HG02885 (cell line): Measurements from ENCODE around the gene SFTPA1.
"Not testable (repeated sequence)": the region's sequence is repeated elsewhere in the genome, so short reads cannot be mapped to it uniquely, and the experiment has no call there.

Experiments used
- ATAC-seq: cut with Tn5 transposase; IDR thresholded peaks from one replicate; pipeline ENCODE4 v1.9.1; 2021; ENCODE audit warnings: mild to moderate bottlenecking; ENCODE audit not compliant: unreplicated experiment, poor library complexity

The SFTPA1 gene

GRCh38 chr10:79608505-79609375, 2.0 kb upstream of the SFTPA1 start:
- no peak for ATAC-seq

DNA sequence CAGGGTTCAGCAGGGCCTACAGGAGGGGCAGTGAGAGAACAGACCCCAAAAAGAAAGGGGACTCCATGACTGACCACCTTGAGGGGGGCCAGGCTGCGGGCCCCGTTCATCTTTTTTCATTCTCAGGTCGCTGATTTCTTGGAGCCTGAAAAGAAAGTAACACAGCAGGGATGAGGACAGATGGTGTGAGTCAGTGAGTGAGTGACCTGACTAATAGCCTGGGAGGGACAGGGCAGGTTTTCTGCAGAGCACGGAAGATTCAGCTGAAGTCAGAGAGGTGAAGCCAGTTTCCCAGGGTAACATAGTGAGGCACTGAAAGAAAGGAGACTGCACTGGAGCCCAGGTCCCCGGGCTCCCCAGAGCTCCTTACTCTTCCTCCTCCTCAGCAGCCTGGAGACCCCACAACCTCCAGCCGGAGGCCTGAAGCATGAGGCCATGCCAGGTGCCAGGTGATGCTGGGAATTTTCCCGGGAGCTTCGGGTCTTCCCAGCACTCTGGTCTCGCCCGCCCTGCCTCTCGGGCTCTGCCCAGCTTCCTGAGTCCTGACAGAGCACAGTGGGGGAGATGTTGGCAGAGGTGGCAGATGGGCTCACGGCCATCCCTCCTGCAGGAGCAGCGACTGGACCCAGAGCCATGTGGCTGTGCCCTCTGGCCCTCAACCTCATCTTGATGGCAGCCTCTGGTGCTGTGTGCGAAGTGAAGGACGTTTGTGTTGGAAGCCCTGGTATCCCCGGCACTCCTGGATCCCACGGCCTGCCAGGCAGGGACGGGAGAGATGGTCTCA, 646 bp downstream of the SFTPA1 start:
- not testable (repeated sequence) for ATAC-seq

DNA sequence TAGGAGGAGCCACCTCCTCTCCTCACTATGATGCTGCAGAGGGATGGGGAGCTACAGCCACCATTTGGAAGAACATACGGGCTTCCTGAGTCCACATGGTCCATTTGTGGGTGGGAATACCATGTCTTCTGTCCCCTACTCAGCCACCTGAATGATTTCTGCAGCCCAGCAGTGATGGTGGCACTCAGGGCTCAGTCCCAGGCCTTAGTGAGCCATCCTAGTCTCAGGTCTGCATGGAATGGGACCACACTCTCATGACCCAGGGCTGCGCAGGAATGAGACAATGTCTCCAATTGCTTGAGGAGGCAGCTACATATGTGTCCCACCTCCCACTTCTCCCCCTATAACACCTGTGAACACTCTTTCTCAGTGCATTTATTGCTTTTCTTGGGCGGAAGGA, 4.8 kb downstream of the SFTPA1 start:
- ATAC-seq: no peak

DNA sequence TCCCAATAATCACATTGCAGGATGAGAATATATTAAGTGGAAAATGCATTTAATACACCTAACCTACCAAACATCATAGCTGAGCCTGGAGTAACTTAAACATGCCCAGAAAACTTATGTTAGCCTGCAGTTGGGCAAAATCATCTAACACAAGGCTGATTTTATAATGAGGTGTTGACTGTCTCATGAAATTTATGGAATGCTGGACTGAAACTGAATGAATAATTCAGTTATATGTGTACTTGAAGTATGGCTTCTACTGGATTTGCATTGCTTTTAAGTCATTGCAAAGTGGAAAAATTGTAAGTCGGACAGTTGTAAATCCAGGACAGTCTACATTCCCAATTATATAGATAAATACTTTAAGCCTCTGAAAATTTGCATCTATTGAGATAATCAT, 5.4 kb downstream of the SFTPA1 start:
- no peak for ATAC-seq

GRCh38 chr10:79623663-79624062, 12.9 kb downstream of the SFTPA1 start:
- ATAC-seq: not testable (repeated sequence)

DNA sequence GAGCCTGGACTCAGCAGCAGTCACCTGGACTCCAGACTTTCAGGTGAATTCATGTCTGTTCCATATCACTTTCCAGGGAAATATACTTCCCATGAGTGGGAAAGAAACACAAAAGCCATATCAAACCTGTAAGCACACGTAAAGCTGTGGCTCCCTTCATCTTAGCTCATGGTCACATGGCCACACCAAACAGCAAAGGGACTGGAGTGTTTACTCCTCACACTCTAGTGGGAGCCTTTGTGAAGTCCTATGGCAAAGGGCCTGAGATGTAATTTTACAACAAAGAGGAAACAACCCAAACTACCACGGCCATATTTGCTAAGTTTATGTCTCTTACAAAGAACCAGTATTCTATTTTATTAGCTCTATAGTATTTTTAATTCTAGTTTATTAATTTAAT, 16.3 kb downstream of the SFTPA1 start:
- no peak for ATAC-seq

DNA sequence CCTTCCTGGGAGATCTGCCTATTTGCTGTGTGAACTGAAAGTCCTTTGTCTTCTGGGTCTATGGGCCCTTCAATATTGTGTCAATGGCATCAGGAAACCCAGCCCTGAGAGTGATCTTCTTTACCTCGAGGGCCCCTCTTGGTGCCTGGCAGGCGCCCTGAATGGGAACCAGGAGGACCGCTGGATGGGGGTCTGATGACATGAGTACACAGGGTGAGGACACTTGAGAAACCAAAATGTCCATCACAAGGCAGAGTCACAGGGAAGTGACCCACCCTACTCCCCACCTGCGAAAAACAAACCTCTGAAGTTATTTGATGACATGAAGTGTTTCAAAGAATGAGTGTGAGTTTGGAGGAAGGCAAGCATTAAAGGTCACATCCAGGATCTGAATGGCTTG, 17.3 kb downstream of the SFTPA1 start:
- no peak for ATAC-seq

DNA sequence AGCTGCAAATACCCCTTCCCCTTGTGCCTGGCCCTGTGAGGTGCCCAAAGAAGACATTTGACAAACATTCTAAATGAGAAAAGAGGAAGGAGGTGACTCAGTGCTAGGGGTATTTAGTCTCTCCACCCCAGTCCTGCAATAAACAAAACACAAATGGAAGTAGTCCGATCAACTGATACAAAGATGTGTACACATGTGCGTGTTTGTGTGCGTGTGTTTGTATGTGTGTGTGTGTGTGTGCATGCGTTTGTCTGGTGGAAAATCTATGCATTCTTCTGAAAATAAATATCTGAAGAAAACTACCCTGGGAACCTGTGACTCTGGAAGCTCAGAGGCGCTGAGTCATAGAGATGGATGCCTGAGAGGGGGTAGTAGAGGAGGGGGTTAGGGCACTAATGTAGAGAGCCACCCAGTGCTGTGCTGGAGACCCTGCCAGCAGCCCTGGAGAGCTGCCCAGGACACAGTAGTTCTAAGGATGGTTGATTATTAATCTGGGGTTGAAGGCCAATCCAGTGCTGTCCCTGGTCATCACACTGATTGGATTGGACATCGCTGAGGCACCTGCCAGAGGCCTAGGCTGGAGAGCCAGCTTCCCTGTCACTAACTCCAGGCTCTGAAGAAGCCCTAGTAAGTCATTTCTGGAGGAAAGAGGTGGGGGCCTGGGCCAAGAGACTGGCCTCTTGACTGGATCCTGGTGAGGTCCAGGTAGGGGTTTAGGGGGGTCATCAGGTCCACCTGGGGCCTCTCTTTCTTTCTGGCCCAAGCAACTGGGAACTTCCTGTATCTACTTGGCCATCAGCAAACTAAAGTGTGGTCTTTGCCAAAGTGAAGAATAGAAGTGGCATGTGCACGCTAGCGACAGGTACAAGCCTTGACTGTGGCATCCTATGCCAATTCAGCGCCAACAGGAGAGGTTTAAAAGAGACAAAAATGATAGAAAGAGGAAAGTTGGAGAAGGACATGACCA, 18.5 kb downstream of the SFTPA1 start:
- ATAC-seq: no peak

- no peak for ATAC-seq
Observed at GRCh38 chr10:79629955-79630327, 19.2 kb downstream of the SFTPA1 start.

DNA sequence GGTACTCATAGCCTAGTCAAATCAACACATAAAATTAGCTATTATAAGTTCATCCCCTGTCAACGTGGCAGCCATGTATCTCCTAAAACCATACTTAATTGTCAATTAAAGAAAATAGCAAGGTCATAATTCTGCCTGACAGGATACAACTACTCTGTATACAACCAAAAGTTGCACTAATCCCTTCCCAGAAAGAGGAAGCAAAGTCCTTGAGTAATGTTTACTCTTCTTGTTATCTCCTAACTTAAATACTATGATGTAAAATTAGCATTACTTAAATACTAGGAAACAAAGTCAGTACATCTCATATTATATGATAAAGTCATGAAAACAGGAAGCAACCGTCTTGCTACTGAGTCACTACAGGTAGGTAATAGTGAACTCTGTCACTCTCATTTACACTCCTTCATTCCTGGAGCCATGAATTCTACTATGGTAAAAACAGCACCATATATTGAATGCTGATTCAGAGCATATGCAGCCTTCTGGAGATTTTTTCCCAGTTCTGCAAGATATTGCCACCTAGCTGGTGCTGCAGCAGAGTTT, 26.0 kb downstream of the SFTPA1 start:
- not testable (repeated sequence) for ATAC-seq

DNA sequence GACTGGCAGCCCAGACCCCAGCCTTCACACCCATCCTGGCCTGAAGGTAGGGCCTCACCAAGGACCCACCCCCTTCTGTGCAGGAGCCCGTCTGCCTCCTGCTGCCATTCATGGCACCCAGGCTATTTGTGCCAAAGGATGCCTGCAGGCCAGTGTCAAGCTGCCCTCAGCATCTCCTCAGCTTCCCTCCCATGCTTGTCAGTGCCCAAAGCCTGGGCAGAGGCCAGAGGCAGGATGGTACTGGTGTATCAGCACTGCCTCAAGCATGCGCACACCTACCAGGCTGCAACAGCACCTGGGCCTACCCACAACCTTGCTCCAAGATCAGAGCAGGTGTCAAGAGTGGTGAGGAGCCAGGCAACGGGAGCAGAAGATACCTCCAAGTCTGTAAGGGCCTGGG, 27.6 kb downstream of the SFTPA1 start:
- no peak for ATAC-seq

DNA sequence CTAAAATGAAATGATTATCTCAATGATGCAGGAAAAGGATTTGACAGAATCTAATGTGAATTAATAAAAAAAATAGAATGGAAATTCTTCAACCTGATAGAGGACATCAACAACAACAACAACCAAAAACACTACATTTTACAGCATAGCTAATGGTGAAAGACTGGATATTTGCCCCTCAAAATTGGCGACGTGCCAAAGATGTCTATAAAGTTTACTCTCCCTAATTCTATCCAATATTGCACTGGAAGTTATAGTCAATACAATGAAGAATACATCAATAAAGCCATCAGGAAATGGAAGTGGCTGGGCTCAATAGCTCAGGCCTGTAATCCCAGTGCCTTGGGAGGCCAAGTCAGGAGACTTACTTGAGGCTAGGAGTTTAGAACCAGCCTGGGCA, 42.0 kb downstream of the SFTPA1 start:
- not testable (repeated sequence) for ATAC-seq

DNA sequence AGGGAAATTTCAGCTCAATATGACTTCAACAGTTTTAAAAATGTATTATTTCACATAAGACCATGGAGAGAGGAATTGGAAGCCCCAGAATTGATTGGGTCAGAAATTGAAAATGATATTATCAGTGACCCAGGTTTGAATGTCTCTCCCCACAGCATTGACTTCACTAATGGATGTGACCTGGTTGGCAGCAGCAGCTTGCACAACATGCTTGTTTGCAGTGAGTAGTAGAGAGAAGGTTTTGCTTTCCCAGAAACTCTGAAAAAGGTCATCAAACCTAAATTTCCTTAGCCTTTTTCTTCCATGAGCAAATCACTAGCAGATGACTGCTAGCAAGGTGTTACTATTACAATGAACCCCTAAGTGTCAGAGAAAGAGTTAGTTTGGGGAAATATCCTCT, 52.5 kb downstream of the SFTPA1 start:
- ATAC-seq: not testable (repeated sequence)

GRCh38 chr10:79664686-79665085, 53.9 kb downstream of the SFTPA1 start:
- not testable (repeated sequence) for ATAC-seq
